T-cell (primary cell): ENCODE data around the gene HOPX. TPM values are rescaled to one million over a fixed set of nuclear protein-coding genes. Genes with fewer than 3 reads are reported as not detected.

Experiments
- ATAC-seq, 4 experiments: fragments of 200-7000 bp in 3 of 4; fragments of 150-1000 bp in 1 of 4; cut with Tn5 transposase; replicated peaks in 1 of 4; 1 replicate in 3 of 4; 2 replicates in 1 of 4; pipeline ENCODE4 v1.10.0; 2021; ENCODE audit warnings: moderate library complexity in 3 of 4, mild to moderate bottlenecking in 2 of 4, moderate number of reproducible peaks in 1 of 4
- CTCF ChIA-PET, 2 donors: fragments of 300-600 bp; sonication (Branson Sonifier 250); formaldehyde crosslinking; loops; one replicate each; lab custom pipeline; 2022; ENCODE audit warnings: antibody characterized with exemption in 2 of 2; lab: Charles Lee
- POLR2A ChIA-PET, 2 donors: fragments of 300-600 bp; sonication (Branson Sonifier 250); formaldehyde crosslinking; loops; one replicate each; lab custom pipeline; 2022; ENCODE audit warnings: antibody characterized with exemption in 2 of 2; lab: Charles Lee
- DNase-seq, 35 experiments: peaks; one replicate each; pipeline versions ENCODE4 v3.0.0 to v3.0.0-alpha.2; 2013 to 2023
- H3K27ac ChIP-seq: one replicate; pipeline ENCODE4 v1.5.1; 2013; ENCODE audit warnings: low read length
- H3K27me3 ChIP-seq, 2 experiments: replicated peaks in 1 of 2; 1 replicate in 1 of 2; 2 replicates in 1 of 2; pipeline versions ENCODE4 v1.6.1 to v1.7.0; 2013; ENCODE audit warnings: low read length in 1 of 2, mixed read lengths in 1 of 2; ENCODE audit not compliant: control insufficient read depth in 2 of 2, insufficient read depth in 2 of 2; ENCODE audit errors: extremely low read depth in 1 of 2
- H3K36me3 ChIP-seq, 2 donors: 1 replicate in 1 of 2; 2 replicates in 1 of 2; pipeline versions ENCODE4 v1.6.1 to v1.7.0; 2013; ENCODE audit warnings: low read length in 1 of 2; ENCODE audit not compliant: control insufficient read depth in 2 of 2, insufficient read depth in 1 of 2; ENCODE audit errors: extremely low read depth in 1 of 2
- H3K4me1 ChIP-seq, 2 experiments: 1 replicate in 1 of 2; 2 replicates in 1 of 2; pipeline versions ENCODE4 v1.6.1 to v1.7.0; 2013; ENCODE audit warnings: low read length in 2 of 2, mixed read lengths in 1 of 2; ENCODE audit not compliant: insufficient read depth in 2 of 2, control insufficient read depth in 1 of 2; ENCODE audit errors: extremely low read depth in 1 of 2
- H3K4me3 ChIP-seq, 2 donors: 1 replicate in 1 of 2; 2 replicates in 1 of 2; pipeline versions ENCODE4 v1.5.1 to v1.7.0; 2013; ENCODE audit warnings: mild to moderate bottlenecking in 2 of 2, low read length in 1 of 2, moderate library complexity in 1 of 2; ENCODE audit not compliant: control insufficient read depth in 1 of 2; ENCODE audit errors: extremely low read depth in 1 of 2
- H3K9me3 ChIP-seq: 2 replicates; pipeline ENCODE4 v1.7.0; 2013
- H3K27ac Mint-ChIP-seq, 2 donors: one replicate each; pipeline ENCODE4 v1.8.0; 2020 to 2021; ENCODE audit warnings: mild to moderate bottlenecking in 2 of 2, mixed read lengths in 2 of 2
- H3K27me3 Mint-ChIP-seq, 2 donors: one replicate each; pipeline ENCODE4 v1.8.0; 2021 to 2022; ENCODE audit warnings: mixed read lengths in 2 of 2
- H3K36me3 Mint-ChIP-seq: one replicate; pipeline ENCODE4 v1.8.0; 2021; ENCODE audit warnings: mixed read lengths
- H3K4me1 Mint-ChIP-seq, 3 donors: one replicate each; pipeline ENCODE4 v1.8.0; 2020 to 2022; ENCODE audit warnings: mixed read lengths in 3 of 3, mild to moderate bottlenecking in 1 of 3
- H3K4me3 Mint-ChIP-seq, 3 donors: one replicate each; pipeline ENCODE4 v1.8.0; 2020 to 2022; ENCODE audit warnings: mild to moderate bottlenecking in 3 of 3, mixed read lengths in 3 of 3, moderate library complexity in 3 of 3
- H3K9me3 Mint-ChIP-seq, 3 donors: one replicate each; pipeline ENCODE4 v1.8.0; 2020 to 2022; ENCODE audit warnings: mixed read lengths in 3 of 3
- WGBS: methylation state at CpG from one replicate; pipeline ENCODE4 v1.1.5; 2013; ENCODE audit warnings: missing lambda C conversion rate; ENCODE audit not compliant: insufficient coverage; 5-methylcytosine and 5-hydroxymethylcytosine counted together
- total RNA-seq, 35 experiments: library from RNA in 6 of 35; stranded (reverse) in 6 of 35; fragments of 120-200 nt in 1 of 35; gene quantifications; one replicate each; pipeline versions ENCODE4 v1.2.1 to v1.2.4 and lab custom pipeline; 2013 to 2026

HOPX gene
- total RNA-seq, 5 donors from 2014 or later (not counting 1 experiment from before 2014, with no cell fraction given), result 6.3 to 34.9 (median 23.4) TPM

GRCh38 chr4:56633486-56633885 lies 47.6 kb downstream of the HOPX start:
- no peak overlapping the region for H3K4me3 Mint-ChIP-seq
- Histone ChIP-seq H3K4me3 (no peak overlapping the region), H3K36me3 (no peaks in the 10 kb centered on the region), H3K27ac (no peak overlapping the region), H3K4me1 (no peaks in the 10 kb centered on the region), H3K9me3 (no peaks in the 10 kb centered on the region), H3K27me3 (peaks cover 0 to 3% of the 10 kb centered on the region in 2 experiments)
- 96% methylated on average over 3 of the region's 7 CpGs for WGBS
- no peaks in the 10 kb centered on the region for H3K27me3 Mint-ChIP-seq
- H3K27ac Mint-ChIP-seq, result no peak overlapping the region
- ChIA-PET CTCF (no interaction called here), POLR2A (no interaction called here)
- DNase-seq (no peak), ATAC-seq (no peak)
- H3K36me3 Mint-ChIP-seq, result no peaks in the 10 kb centered on the region
- peaks cover 0 to 3% (median 0%) of the 10 kb centered on the region in 3 donors for H3K9me3 Mint-ChIP-seq
- no peaks in the 10 kb centered on the region for H3K4me1 Mint-ChIP-seq

- no peaks in the 10 kb centered on the region for H3K27me3 Mint-ChIP-seq
- Histone ChIP-seq H3K9me3 (no peaks in the 10 kb centered on the region), H3K36me3 (no peaks in the 10 kb centered on the region), H3K4me1 (peaks cover 0 to 3% of the 10 kb centered on the region in 2 experiments), H3K4me3 (no peak overlapping the region), H3K27me3 (peaks cover 0 to 3% of the 10 kb centered on the region in 2 experiments), H3K27ac (no peak overlapping the region)
- H3K4me1 Mint-ChIP-seq, result peaks cover 0 to 5% (median 3%) of the 10 kb centered on the region in 3 donors
- POLR2A ChIA-PET, result no interaction called here
- ATAC-seq, result no peak
- WGBS, result no CpG with 5 or more reads among the region's 5 CpGs
- no peaks in the 10 kb centered on the region for H3K36me3 Mint-ChIP-seq
- H3K9me3 Mint-ChIP-seq, result peaks cover 0 to 6% (median 0%) of the 10 kb centered on the region in 3 donors
- H3K27ac Mint-ChIP-seq, result no peak overlapping the region
- CTCF ChIA-PET, result interaction anchor here (0.6 to 0.8 kb wide), 2 partner anchors 9 to 10 kb away, joined by 5 read pairs; no protein-coding TSS in a partner anchor
- no peak overlapping the region for H3K4me3 Mint-ChIP-seq
- no peak for DNase-seq
Measured at GRCh38 chr4:56630876-56631666, 50.0 kb downstream of the HOPX start.

GRCh38 chr4:56628592-56628991 lies 52.5 kb downstream of the HOPX start:
- Mint-ChIP-seq H3K4me3 (no peak overlapping the region), H3K27me3 (no peaks in the 10 kb centered on the region), H3K27ac (no peak overlapping the region), H3K36me3 (peaks cover 6% of the 10 kb centered on the region), H3K4me1 (peaks cover 0 to 5% (median 3%) of the 10 kb centered on the region in 3 donors), H3K9me3 (peaks cover 14 to 19% (median 15%) of the 10 kb centered on the region in 3 donors)
- Histone ChIP-seq H3K9me3 (no peaks in the 10 kb centered on the region), H3K27ac (no peak overlapping the region), H3K27me3 (no peaks in the 10 kb centered on the region), H3K36me3 (no peaks in the 10 kb centered on the region), H3K4me1 (peaks cover 0 to 3% of the 10 kb centered on the region in 2 experiments), H3K4me3 (no peak overlapping the region)
- ATAC-seq (no peak), DNase-seq (no peak)
- POLR2A ChIA-PET, result no interaction called here
- WGBS, result no CpG with 5 or more reads among the region's 1 CpG
- CTCF ChIA-PET, result interaction anchor here in 1 of 2 donors (0.5 kb wide), 1 partner anchor 73 kb away, joined by 4 read pairs; no protein-coding TSS in a partner anchor

- DNase-seq (no peak), ATAC-seq (no peak)
- POLR2A ChIA-PET, result no interaction called here
- CTCF ChIA-PET, result interaction anchor here (0.5 to 1.4 kb wide), 3 partner anchors 73 to 208 kb away, joined by 4 to 8 read pairs (median 6); no protein-coding TSS in a partner anchor
- Histone ChIP-seq H3K9me3 (no peaks in the 10 kb centered on the region), H3K27ac (no peak overlapping the region), H3K36me3 (no peaks in the 10 kb centered on the region), H3K27me3 (no peaks in the 10 kb centered on the region), H3K4me1 (peaks cover 0 to 3% of the 10 kb centered on the region in 2 experiments), H3K4me3 (no peak overlapping the region)
- peaks cover 0 to 5% (median 3%) of the 10 kb centered on the region in 3 donors for H3K4me1 Mint-ChIP-seq
- no peak overlapping the region for H3K27ac Mint-ChIP-seq
- no peak overlapping the region for H3K4me3 Mint-ChIP-seq
- no peaks in the 10 kb centered on the region for H3K27me3 Mint-ChIP-seq
- H3K9me3 Mint-ChIP-seq, result peaks cover 14 to 20% (median 16%) of the 10 kb centered on the region in 3 donors
- WGBS, result no CpG with 5 or more reads among the region's 2 CpGs
- peaks cover 6% of the 10 kb centered on the region for H3K36me3 Mint-ChIP-seq
Measured at GRCh38 chr4:56627985-56628384, 53.1 kb downstream of the HOPX start.

- Histone ChIP-seq H3K36me3 (no peaks in the 10 kb centered on the region), H3K27me3 (no peaks in the 10 kb centered on the region), H3K9me3 (no peaks in the 10 kb centered on the region), H3K27ac (no peak overlapping the region), H3K4me1 (peaks cover 0 to 3% of the 10 kb centered on the region in 2 experiments), H3K4me3 (no peak overlapping the region)
- peaks cover 14 to 20% (median 16%) of the 10 kb centered on the region in 3 donors for H3K9me3 Mint-ChIP-seq
- H3K27ac Mint-ChIP-seq, result no peak overlapping the region
- WGBS, result 100% methylated on average over 1 of the region's 1 CpG
- ChIA-PET POLR2A (no interaction called here), CTCF (interaction anchor here in 1 of 2 donors (1.3 to 1.4 kb wide), 2 partner anchors 173 to 209 kb away, joined by 6 to 8 read pairs; no protein-coding TSS in a partner anchor)
- ATAC-seq (peak in 1 of 4 experiments; percentile 37), DNase-seq (no peak)
- peaks cover 0 to 5% (median 3%) of the 10 kb centered on the region in 3 donors for H3K4me1 Mint-ChIP-seq
- no peaks in the 10 kb centered on the region for H3K27me3 Mint-ChIP-seq
- H3K36me3 Mint-ChIP-seq, result peaks cover 6% of the 10 kb centered on the region
- H3K4me3 Mint-ChIP-seq, result no peak overlapping the region
Measured at GRCh38 chr4:56627375-56627774, 53.7 kb downstream of the HOPX start.

- no peaks in the 10 kb centered on the region for H3K36me3 ChIP-seq
- peaks cover 0 to 5% (median 3%) of the 10 kb centered on the region in 3 donors for H3K4me1 Mint-ChIP-seq
- no peaks in the 10 kb centered on the region for H3K27me3 ChIP-seq
- 80% methylated on average over 2 of the region's 2 CpGs for WGBS
- H3K27ac ChIP-seq, result no peak overlapping the region
- no peaks in the 10 kb centered on the region for H3K9me3 ChIP-seq
- ChIA-PET POLR2A (no interaction called here), CTCF (interaction anchor here in 1 of 2 donors (1.3 to 1.4 kb wide), 2 partner anchors 173 to 209 kb away, joined by 6 to 8 read pairs; no protein-coding TSS in a partner anchor)
- DNase-seq (peak in 2 of 35 experiments; percentile 9 to 24), ATAC-seq (no peak)
- H3K4me1 ChIP-seq, result peaks cover 0 to 3% of the 10 kb centered on the region in 2 experiments
- no peak overlapping the region for H3K4me3 Mint-ChIP-seq
- H3K9me3 Mint-ChIP-seq, result peaks cover 14 to 20% (median 16%) of the 10 kb centered on the region in 3 donors
- H3K27ac Mint-ChIP-seq, result no peak overlapping the region
- H3K27me3 Mint-ChIP-seq, result no peaks in the 10 kb centered on the region
- peaks cover 6% of the 10 kb centered on the region for H3K36me3 Mint-ChIP-seq
- H3K4me3 ChIP-seq, result no peak overlapping the region
Measured at GRCh38 chr4:56626963-56627362, 54.1 kb downstream of the HOPX start.
